SKM-1 treated with dmso at 0.1 percent for 144 hours (cell line): ENCODE results near the gene TIMMDC1.
"Not testable (repeated sequence)": the region's sequence is repeated elsewhere in the genome, so short reads cannot be mapped to it uniquely, and the experiment has no call there.

ENCODE experiments used
- DNase-seq: peaks from one replicate; lab custom pipeline; 2025; ENCODE audit not compliant: unreplicated experiment; lab: John Stamatoyannopoulos, UW

The TIMMDC1 gene

DNA sequence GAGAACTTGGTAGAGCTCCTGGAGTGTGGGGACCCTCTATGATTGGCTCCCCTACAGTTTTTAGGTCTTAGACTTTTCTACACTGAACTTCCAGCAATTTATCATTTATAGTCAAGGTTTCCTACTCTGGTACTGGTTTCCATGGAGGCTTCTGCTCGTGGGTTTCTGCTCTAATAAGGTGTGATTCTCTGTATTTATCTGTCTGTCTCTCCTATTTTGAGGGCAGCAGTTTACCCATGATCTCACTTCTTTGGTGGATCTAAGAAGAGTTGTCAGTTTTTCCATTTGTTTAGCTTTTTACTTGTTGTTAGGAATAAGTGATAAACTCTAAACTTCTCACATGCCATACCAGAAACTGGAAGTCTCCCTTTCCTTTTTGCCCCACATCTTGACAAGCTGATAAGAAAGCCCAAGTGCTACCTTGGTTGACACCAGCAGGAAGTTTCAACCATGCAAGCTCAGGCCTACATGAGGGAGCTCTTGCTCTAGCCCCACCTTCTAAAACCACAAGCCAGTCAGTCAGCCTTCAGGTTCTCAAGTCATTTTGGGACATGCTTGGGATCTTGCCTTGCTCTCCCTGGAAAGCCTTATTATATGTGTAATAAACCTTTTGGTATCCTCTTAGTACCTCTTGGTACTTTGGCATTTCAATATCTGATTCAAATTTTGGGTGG lies 10.0 kb downstream of the TIMMDC1 start:
- no peak for DNase-seq

DNA sequence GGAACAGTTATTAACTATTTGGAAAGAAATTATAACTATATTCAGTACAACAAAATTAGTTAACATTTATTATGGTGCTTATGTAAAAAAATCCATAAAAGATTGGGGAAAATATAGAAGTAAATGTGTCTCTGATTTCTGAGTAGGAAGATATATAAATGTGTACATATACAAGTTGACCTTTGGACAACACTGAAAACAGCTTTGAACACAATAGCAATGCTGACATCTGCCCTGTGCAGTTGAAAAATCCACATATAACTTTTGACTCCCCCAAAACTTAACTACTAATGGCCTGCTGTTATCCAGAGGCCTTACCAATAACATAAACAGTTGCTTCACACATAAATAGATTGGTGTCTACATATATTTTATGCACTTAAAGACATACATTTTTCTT lies 12.3 kb downstream of the TIMMDC1 start:
- no peak for DNase-seq

DNA sequence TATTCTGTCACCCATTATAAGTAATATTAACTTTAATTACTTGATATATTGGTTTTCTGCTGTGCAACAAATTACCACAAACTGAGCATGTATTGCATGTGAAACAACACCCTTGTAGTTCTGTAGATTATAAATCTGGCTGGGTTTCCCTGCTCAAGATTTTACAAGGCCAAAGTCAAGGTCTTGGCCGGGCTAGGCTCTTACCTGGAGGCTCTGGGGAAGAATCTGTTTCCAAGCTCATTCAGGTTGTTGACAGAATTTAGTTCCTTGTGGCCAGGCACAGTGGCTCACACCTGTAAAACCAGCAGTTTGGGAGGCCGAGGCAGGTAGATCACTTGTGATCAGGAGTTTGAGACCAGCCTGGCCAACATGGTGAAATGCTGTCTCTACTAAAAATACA lies 16.3 kb downstream of the TIMMDC1 start:
- no peak for DNase-seq

DNA sequence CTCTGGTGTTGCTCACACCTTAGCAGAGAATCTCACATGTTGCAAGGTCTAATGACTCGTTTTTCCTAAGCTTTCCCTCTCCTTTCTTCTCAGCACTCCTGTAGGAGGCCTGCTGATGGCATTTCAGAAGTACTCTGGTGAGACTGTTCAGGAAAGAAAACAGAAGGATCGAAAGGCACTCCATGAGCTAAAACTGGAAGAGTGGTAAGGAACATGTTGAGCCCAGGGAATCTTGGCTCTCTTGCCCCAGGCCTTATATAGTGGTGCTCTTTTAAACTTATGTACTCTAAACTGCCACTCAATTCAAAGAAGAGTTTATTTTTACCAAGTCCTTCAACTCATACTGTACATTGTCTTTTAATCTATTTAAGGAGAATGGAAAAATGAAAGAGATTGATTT lies 18.8 kb downstream of the TIMMDC1 start:
- DNase-seq = no peak

DNA sequence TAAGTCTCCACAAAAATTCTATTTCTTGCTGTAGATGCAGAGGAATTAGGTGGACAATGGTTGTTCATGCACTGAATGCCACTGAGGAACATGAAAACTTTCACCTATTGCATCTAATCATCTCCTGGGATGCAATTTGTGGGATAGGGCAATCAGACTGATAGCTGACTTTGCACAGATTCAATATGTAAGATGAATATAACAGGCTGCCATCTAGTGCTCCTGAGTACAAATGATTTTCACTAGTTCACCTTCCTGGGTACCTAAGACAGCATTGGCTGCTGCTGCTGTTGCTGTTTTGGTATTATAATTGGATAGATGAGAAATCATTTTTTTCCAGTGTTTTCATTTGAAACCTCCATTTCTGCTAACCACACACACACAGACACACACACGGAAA lies 19.7 kb downstream of the TIMMDC1 start:
- DNase-seq = no peak

DNA sequence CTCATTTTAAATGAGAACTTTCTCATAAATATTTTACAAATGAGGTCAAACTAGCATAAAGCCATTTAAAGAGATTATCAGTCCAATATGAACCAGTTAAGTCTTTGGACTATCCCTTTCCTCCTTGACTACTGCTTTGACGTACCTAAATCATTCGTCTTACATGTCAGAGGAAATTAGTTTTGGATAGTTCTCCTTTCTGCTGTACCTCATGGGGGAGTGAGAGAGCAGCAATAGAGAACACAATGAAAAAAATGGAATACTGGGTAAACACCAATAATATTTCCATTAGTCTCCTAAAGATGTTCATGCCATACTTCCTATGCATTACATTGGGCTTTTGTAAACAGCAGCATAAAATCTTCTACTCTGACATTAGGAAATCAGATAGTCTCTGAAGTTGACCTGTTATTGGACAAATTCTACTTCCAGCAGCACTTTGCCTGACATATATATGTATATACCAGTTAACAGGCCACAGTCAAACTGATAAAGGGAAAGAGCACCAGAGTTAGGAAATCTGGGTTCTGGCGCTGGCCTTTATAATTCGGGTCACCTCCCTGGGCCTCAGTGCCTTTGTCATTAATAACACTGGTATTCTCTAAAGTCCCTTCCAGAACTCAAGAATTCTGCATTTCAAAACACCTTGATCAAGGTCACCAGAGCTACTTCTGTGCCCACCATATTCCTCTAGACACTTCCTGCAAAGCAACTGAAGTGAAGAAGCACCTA lies 26.8 kb downstream of the TIMMDC1 start:
- no peak for DNase-seq

DNA sequence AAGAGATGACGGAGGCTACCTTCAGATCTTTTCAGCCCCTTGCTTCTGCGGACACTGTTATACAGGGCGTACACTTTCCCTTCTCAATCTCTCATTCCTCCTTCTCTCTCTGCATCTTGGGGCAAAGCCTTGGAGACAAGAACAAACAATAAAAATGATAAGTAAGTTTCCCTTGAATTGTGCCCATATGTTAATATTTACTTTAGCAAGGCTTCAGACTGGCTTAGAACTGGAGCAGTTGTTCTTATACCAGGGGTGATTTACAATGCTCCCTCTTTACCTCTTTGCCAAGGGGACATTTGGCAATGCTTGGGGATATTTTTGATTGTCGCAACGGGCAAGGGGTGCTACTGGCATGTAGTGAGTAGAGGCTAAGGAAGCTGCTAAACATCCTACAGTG lies 29.4 kb downstream of the TIMMDC1 start:
- no peak for DNase-seq

DNA sequence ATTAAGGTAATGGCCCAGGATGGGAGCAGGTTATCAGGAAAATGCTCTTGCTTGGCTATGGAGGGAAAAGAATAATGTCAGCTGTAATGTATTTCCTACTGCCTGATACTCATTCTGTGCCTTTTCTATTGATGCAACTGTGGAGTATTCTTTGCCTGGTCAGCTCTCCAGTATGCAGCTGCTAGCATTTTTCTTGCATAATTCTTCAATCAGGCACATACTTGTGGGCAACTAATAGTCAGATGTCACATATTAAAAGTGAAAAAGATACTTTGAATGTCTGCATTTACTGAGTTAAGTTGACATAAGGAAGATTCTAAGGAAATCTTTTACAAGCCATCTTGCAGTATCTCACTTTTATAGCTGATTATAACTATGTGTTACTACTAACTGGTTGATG lies 31.5 kb downstream of the TIMMDC1 start:
- no peak for DNase-seq

DNA sequence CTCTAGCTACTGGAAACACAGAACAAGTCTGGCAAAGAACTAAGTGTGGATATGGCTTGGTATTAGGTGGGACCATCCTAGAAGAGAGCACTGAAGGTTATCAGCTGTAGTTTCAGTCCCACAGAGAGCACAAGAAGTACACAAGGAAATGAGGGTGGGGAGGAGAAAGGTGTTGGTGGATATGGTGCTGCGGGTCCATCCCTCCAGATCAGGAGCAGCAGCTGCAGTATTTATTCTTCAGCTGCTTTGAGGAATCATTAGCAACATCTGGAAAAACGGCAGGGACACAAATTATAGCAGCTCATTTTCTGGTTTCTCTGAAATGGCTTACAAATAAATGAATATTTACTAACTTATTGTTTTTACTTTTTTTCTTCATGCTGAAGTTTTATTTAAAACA lies 32.1 kb downstream of the TIMMDC1 start:
- no peak for DNase-seq

DNA sequence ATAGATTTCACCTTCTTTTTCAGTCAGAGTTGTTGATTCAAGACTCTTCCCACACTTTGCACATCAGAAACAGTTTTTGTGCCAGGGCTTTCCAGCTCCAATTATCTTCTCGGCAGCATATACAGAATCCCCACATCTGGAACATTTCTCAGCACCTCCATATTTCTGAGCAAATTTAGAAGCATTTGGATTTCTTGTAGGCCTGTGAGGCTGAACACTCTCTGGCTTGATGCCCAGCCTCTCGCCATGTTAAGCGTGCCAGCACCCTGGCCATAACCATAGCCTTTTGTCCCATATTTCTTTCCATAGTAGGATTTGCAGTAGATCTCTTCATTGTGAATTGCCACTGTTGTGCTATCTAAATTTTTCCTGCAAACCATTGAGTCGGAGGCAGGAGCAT lies 32.8 kb downstream of the TIMMDC1 start:
- DNase-seq = no peak

DNA sequence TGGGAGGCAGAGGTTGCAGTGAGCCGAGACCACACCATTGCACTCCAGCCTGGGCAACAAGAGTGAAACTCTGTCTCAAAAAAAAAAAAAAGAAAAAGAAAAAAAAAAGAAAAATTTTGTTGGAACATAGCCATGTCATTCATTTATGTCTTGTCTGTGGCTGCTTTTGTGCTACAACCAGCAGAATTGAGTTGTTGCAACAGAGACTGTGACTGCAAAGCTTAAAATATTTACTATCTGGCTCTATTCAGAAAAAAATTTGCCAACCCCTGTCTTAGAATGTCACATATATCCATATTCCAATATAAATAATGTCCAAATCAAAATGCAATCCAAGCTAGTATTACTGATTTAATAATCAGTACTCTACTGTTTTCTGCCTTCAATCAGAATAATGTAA lies 35.9 kb downstream of the TIMMDC1 start:
- no peak for DNase-seq

DNA sequence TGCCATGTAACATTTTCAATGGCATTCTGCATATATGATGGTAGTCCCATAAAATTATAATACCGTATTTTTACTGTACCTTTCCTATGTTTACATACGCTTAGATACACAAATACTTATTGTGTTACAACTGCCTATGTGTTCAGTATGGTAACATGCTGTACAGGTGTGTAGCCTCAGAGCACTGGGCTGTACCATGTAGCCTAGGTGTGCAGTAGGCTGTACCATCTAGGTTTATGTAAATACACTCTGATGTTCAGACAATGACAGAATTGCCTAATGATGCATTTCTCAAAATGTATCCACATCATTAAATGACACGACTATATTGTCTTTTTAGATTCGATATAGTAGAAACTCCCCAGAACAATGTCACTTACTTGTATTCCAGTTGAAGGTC lies 38.4 kb downstream of the TIMMDC1 start:
- no peak for DNase-seq

DNA sequence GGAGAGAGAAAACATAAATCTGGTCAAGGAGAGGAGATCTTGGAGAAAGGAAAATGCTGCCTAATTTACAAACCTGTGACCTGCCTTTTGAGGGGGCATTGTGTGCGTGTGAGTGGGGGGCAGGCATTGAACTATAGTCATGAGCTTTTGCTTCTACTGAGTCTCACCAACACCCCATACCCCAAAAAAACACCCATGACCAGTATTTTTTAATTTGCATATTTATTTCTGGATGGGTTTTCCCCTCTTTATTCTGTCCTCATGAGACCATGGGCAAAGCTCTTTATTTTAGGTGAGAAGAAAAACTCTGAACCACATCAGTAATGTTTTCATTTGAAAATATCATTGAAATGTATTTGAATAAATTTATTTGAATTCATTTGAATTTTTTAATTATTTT lies 40.4 kb downstream of the TIMMDC1 start:
- no peak for DNase-seq

DNA sequence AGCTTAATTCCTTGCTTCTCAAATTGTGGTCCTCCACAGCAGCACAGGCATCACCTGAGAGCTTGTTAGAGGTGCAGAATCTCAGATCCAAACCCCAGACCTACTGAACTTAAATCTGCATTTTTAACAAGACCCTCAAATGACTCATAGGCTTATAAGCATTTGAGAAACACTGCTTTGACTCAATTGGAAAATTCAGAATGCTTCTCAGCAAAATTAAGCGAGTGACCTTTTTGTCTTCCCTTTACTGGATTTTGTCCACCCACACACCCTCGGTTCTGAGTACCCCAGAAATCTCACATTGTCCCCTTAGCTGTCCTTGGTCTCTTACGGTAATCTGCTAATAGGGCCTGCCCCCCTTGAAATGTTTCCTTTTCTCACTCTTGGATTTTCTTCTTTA lies 43.2 kb downstream of the TIMMDC1 start:
- no peak for DNase-seq

DNA sequence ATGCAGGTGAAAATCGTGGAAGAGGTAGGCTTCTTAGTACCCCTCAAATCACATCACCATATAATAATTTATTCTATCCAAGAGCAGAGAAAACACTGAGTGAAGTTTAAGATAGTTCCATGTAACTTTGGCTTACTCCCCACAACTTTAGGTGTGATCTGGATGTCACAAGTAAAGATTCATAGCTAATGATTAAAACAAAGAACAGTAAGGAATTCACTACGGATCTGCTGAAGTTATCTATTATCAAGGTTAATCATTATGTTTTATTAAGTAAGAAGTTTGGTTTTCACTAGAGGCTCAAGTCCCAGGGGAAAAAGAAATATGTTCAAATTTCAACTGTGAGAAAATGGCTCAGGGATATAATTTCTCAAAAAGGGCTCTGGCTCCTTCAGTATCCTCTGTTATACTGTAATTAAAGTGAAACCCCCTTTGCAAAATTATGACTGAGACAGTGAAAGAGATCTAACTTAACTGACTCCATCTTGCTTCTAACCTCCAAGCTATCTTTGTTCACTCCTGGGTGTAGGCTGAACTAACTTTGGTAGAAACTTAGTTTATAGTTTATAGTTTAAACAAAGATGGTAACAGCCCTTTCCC lies 43.9 kb downstream of the TIMMDC1 start:
- no peak for DNase-seq

DNA sequence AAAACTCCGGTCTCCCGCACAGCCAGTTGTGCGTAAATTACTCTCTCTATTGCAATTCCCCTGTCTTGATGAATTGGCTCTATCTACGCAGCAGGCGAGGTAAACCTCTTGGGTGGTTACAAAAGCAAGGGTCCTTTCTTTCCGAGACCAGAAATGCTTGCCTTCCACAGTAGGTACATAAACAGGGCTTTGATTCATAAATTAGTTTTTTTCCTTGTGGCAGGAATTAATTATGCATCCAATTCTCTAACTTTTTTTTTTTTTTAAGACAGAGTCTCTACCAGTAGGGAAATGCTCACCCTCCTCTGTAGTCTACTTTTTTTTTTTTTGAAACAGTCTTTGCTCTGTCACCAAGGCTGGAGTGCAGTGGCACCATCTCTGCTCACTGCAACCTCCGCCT lies 44.8 kb downstream of the TIMMDC1 start:
- DNase-seq = no peak

DNA sequence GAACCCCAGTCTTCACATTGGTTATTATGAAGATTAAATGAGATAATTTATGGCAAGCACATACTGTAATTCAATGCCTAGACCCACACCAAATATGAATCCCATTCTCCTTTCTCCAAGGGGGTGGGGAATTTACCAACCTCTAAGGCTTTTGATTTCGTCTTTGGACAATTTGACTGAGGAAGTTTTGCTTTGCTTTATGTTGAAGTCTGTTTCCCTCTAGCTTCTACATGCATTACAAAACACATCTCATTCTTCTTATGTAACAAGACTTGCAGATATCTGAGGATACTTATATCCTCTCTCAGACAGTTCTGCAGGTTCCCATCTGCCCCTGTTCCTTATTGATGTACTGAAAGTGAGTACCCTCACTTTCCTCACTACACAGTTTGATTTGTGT lies 48.9 kb downstream of the TIMMDC1 start:
- no peak for DNase-seq

DNA sequence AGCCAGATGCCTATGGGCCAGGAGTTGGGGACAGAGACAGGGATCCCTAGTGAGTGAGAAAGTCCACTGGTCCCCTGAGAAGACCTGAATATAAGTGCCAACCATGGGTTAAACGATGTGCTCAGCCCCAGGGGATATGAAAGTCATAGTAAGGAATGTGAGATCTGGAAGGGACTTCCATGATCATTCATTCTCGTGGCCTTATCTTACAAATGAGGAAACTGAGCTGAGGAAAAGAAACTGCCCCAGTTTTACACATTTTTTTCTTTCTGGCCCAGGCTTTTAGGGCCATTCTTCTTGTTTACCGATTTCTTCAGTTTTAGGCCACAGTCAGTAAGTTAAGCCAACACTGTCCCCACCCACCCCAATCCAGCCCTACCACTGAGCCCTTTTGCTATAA lies 50.0 kb downstream of the TIMMDC1 start:
- no peak for DNase-seq

DNA sequence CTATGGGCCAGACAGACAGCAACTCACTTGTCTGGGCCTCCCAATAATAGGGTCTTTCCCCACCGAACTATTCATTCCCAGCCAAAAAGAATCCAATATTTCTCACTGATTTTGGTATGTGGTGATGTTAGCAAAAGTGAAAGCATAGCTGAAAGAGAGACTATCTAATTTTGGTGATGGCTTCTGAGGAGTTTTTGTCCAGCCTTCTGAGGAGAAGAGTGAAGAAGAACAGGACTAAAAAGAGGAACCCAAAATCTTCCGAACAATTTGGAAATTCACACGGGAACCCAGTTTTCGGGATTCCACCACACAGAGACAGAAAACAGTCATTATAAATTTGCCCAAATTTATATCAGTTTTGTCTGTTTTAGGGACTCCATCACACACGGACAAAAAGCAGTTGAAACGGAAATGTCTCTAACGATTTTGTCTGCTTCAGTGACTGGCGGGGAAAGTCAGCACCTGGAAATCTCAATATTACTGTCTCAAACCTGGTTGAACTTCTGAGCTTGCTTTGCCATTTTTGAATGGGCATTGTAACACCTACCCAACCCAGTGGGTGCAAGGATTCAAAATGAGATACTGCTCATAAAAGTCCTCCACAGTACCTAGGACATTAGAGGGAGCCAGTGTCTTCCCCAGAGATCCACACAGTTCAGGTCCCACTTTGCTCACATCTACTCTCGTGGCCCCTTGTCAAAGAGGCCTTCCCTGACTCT lies 52.0 kb downstream of the TIMMDC1 start:
- no peak for DNase-seq

DNA sequence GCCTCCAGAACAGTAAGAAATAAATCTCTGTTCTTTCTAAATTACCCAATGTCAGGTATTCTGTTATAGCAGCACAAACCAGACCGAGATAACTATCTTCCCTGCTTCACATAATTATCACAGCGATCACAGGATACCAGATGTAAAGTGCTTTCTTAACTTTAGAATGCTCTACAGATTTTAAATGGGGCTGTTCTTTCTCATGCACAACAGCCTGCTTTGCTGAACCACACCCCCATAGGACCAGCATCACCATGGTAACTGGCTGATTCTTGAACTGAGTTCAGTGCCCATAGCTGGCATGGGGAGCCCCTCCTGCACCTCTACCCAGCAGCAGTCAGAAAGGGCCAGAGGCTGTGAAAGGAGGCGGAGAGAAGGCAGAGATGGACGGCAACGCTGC lies 53.3 kb downstream of the TIMMDC1 start:
- no peak for DNase-seq

DNA sequence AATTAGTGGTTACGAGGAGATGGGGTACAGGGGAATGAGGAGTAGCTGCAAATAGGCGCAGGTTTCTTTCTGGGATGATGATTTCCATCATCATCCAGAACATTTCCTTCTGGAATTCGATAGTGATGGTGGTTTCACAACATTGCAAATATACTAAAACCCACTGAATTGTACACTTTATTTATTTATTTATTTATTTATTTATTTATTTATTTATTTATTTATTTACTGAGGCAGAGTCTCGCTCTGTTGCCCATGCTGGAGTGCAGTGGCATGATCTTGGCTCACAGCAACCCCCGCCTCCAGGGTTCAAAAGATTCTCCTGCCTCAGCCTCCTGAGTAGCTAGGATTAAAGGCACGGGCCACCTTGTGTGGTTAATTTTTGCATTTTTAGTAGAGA lies 54.6 kb downstream of the TIMMDC1 start:
- DNase-seq = not testable (repeated sequence)

DNA sequence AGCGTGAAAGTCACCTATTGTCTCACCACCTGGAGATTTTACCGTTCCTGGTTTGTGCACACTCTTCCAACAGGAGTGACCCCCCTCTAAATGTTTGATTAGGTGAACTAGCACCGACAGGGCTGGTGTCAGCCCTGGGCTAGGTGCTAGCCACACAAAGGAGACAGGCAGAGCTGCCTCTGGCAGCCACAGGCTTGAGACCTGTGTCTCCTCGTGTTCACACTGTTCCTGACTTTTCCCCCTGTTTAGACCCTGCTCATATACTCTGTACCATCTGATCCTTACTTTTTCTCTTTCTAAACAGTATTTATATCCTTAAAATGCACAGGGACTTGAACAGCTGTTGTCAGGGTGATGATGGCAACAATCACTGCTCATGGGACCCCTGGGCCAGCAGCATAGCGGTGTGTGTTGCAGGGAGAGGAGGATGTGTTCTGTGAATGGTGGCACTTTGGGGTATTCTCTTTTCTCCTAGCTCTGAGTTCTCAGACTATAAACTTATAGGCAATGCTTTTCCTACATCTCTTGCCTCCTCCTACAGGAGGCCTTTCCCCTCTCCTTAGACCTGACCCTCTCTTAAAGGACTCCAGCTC lies 55.6 kb downstream of the TIMMDC1 start:
- no peak for DNase-seq
